Medulla oblongata (tissue), 1 donor: Measurements from ENCODE around the gene FAM72D.
"Not testable (repeated sequence)": the region's sequence is repeated elsewhere in the genome, so short reads cannot be mapped to it uniquely, and the experiment has no call there.

Source experiments
- DNase-seq: peaks from one replicate; pipeline ENCODE4 v3.0.0-alpha.2; 2015; ENCODE audit errors: extremely low spot score

The FAM72D gene

GRCh38 chr1:145146308-145146707, 50.5 kb downstream of the FAM72D start:
- not testable (repeated sequence) for DNase-seq

GRCh38 chr1:145147172-145147571, 51.4 kb downstream of the FAM72D start:
- DNase-seq = not testable (repeated sequence)

- not testable (repeated sequence) for DNase-seq
These were observed 59.6 kb downstream of the FAM72D start for GRCh38 chr1:145155421-145155820.

GRCh38 chr1:145155873-145156272, 60.1 kb downstream of the FAM72D start:
- DNase-seq = peak; percentile 1

- peak; percentile 29 for DNase-seq
These were observed 61.3 kb downstream of the FAM72D start for GRCh38 chr1:145156891-145157610.

GRCh38 chr1:145157715-145158114, 61.9 kb downstream of the FAM72D start:
- not testable (repeated sequence) for DNase-seq

- not testable (repeated sequence) for DNase-seq
These were observed 65.4 kb downstream of the FAM72D start for GRCh38 chr1:145161046-145161752.
